A673 (cell line): ENCODE measurements around the gene CUX1.

ENCODE experiments used
- CTCF ChIP-seq: fragments of 300-800, 200-600 bp; sonication (generic); conservative IDR thresholded peaks from 2 replicates; pipeline ENCODE4 v1.5.1; 2017; ENCODE audit warnings: low read depth, mild to moderate bottlenecking, antibody characterized with exemption, low read length, moderate library complexity, mixed read lengths
- EZH2 ChIP-seq: fragments of 200-600 bp; sonication (generic); IDR thresholded peaks from 2 replicates; pipeline ENCODE4 v1.6.1; 2017; ENCODE audit warnings: borderline replicate concordance, low read depth, mild to moderate bottlenecking, mixed read lengths, antibody characterized with exemption, low read length; ENCODE audit not compliant: poor library complexity, severe bottlenecking

- TF ChIP-seq EZH2 (no peak), CTCF (no peak)
Measured at GRCh38 chr7:101858437-101859385, 41.3 kb downstream of the CUX1 start.
